Astrocyte (in vitro differentiated cells and primary cell): ENCODE measurements around the gene UBR3.

Experiments used
- EZH2 ChIP-seq: IDR thresholded peaks from 2 replicates; pipeline ENCODE4 v1.6.1; 2012; ENCODE audit warnings: mild to moderate bottlenecking, low read length, inconsistent platforms; ENCODE audit not compliant: insufficient read depth
- TF ChIP-seq, protein P1 (sequence below): IDR thresholded peaks from 2 replicates; pipeline ENCODE4 v1.5.1; 2011; ENCODE audit warnings: low read depth, mild to moderate bottlenecking, inconsistent platforms, low read length, moderate library complexity; ENCODE audit not compliant: insufficient read depth

GRCh38 chr2:169827272-169828140, at the start of gene UBR3:
- TF ChIP-seq, protein P1, sequence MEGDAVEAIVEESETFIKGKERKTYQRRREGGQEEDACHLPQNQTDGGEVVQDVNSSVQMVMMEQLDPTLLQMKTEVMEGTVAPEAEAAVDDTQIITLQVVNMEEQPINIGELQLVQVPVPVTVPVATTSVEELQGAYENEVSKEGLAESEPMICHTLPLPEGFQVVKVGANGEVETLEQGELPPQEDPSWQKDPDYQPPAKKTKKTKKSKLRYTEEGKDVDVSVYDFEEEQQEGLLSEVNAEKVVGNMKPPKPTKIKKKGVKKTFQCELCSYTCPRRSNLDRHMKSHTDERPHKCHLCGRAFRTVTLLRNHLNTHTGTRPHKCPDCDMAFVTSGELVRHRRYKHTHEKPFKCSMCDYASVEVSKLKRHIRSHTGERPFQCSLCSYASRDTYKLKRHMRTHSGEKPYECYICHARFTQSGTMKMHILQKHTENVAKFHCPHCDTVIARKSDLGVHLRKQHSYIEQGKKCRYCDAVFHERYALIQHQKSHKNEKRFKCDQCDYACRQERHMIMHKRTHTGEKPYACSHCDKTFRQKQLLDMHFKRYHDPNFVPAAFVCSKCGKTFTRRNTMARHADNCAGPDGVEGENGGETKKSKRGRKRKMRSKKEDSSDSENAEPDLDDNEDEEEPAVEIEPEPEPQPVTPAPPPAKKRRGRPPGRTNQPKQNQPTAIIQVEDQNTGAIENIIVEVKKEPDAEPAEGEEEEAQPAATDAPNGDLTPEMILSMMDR, result no peak
- no peak for TF ChIP-seq EZH2
